Stimulated activated CD4-positive, alpha-beta T cell treated with anti-CD3 and anti-CD28 coated beads, Interleukin-1b, Interleukin-23, amount 100 ng/mL, for 1 hour (primary cell): ENCODE measurements around the gene SPOCK2.

Experiments
- DNase-seq, 2 donors: peaks; one replicate each; pipeline ENCODE4 v3.0.0-alpha.2; 2020; ENCODE audit warnings: low read depth in 2 of 2

Gene SPOCK2

DNA sequence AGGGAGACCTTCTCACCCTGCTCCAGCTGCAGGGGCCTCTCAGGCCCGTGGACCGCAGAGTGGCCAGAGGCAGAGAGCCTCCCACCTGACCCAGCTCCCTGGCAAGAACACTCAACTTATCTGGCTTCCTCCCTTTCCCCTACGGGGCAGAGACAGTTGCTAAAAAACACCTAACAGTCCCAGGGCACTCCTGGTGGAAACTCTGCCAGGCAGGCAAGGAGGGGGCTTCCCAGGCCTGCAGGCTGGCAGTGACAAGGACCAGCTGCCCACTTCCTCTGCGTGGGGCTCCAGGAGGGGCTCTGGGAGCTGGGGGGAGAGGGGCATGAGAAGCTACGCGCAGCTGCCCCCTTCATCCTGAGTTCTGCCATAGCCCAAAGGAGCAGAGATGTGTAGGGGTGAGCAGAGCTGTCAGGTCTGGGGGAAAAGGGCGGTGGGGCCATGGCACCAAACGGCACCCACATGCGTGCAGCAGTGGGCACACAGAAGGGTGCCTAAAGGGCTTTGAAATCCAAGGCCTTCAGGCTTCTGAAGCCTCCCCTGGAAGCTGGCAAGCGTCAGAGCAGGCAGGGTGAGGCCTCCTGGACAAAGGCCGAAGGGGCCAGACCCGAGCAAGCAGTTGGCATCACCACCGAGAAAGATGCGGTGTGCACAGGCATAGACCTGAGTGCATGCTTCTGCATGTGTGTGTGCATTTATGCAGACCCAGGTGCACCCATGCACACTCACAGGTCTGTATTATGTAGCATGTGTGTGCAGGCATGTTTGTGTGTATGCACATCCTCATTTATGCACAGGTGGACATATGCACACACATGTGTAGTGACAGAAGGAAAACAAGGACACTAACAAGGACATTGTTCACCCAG, 14.4 kb downstream of the SPOCK2 start:
- no peak for DNase-seq

DNA sequence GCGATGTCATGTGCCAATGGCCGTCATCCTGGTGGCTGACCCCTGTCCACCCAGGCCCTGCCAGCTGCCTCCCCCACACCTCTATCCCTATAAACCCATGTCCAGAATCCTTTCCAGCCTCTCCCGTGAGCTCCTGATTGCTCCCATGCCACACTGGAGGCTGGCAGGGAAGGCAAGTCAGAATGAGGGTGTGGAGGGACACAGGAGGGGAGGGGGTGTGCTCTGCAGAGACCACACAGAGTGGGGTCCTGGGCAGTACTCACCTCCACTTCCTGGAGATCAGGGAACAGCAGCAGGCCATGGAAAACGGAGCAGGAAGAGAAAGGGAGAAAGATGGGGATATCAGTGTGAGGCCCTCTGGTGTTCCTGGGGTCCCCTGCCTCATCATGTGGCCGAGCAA, 15.7 kb downstream of the SPOCK2 start:
- DNase-seq = no peak

DNA sequence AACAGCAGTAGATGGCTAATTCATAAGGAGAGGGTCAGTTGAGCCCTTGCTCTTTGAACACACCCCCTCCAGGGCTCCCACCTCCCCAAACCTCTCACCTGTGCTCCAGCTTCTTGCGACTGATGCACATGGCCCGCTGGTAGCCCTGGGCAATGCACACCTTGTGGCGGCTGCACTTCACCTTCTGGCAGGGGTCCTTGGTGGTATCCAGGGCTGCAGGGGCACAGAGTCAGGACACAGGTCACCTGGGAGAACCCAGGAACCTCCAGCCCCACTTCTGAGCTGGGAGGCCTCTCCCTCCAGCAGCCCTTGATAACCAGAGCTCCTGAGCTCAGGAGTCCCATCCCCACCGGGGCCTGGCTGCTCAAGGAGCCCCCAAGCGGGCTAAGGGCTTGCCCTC, 16.3 kb downstream of the SPOCK2 start:
- DNase-seq = no peak

DNA sequence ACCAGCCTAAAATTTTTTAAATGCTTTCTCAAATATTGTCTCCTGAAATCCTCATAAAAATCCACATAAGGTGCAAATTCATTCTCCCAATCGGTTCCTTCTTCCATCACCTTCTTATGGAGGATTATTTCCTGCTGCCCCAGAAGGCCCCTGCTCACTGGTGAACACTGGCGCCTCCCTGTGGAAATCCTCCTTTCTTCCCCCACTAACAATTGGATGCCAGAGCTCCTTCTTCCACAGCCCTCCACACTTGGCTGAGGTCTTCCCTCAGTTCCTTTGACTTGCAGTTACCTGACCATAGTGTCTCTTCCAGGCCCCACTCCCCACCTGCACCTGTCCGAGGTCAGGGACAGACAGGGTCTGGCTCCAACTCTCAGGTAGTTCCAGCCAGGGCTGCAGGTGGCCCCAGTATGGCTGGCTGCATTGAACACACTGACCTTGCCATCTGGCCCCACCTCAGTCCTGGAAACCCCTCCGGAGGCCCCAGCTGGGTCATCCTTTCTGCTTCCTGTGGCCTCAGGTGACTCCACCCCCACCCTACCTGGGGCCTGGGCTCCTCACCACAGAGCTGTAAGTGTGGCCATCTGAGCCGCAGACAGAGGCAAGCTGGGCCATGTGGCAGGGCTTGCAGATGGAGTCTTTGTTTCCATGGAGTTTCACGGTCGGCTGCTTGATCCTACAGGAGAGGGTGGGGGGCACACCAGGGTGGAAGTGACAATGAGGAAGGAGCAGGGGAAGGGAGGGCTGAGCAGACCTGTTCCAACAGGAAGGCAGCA, 18.4 kb downstream of the SPOCK2 start:
- DNase-seq = no peak

DNA sequence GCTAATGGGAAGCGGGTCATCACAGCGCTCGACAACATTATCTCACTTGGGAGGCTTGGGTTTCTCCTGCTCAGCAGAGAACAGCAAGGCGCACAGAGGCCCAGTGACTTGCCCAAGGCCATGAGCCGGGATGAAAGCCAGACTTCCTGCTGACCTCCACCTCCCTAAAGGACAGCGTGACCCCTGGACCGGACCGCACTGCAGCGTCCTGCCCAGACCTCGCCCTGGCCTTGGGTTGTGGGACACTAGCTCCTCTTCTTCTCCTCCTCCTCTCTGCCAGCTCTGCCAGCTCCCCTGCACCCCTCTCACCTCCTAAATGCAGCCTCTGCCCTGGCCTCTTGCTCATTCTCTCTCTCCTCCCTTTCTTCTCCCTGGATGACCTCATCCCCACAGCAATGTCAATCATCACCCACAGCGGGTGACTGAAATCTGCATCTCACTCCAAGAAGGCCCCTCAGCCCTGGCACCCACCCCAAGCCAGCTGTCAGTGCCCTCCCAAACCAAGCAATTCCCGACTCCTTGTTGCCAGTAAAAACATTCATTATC, 19.4 kb downstream of the SPOCK2 start:
- DNase-seq = no peak

DNA sequence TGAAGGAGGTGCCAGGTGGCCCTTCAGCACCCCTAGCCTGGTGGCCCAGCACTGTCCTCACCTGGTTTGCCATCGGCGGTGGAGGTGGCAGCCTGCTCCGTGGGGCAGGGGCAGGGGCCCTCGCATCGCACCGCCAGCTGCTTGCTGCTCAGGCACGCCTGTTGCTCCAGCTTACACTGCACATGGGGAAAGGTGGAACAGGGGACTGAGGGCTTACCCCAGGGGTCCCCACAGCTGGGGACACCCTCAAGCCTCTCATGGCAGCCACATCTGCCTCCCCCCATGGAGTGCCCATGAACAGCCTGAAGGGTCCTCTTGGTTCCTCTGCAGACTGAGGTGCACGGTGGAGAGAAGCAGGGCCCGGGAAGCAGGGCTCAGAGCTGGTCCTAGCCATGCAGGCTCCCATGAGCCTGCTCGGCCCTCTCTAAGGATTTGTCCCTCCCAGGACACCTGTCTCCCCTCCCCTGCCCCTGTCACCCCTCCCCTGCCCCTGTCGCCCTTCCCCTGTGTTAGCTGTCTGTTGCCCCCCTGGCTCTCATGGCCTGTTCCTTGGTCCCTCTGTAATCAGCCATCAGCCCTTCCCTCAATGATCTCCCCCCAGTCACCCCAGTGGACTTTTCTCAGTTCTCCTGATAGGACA, 20.1 kb downstream of the SPOCK2 start:
- no peak for DNase-seq

DNA sequence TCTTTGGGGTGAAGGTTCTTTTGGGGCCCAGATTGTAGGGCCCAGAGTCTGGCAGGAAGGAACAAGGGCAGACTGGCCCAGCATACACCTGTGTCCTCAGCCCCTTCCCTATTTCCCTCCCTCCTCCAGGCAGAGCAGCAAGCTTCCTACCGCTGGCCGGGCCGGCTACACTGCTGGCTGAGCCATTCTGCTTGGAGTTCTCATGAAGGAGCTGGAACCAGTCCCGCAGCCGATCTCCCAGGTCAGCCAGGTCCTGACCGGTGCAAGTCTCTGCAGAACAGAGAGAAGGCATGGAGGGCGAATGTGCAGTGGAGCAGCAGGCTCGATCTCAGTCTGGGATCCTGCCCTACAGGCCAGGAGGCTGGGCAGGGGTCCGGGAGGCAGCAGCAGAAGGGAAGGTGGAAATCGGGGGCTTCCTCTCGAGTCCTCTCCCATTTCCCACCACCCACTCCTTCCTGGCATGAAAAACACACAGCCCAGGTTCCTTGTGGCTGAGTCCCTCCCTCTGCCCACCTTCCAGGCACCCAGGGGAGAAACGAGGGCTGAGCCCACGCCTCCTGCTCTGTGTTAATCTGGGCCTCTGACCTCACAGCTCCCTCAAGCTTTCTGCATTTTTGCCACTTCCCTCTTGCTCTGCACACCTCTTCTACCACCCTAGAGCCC, 20.8 kb downstream of the SPOCK2 start:
- DNase-seq = no peak

DNA sequence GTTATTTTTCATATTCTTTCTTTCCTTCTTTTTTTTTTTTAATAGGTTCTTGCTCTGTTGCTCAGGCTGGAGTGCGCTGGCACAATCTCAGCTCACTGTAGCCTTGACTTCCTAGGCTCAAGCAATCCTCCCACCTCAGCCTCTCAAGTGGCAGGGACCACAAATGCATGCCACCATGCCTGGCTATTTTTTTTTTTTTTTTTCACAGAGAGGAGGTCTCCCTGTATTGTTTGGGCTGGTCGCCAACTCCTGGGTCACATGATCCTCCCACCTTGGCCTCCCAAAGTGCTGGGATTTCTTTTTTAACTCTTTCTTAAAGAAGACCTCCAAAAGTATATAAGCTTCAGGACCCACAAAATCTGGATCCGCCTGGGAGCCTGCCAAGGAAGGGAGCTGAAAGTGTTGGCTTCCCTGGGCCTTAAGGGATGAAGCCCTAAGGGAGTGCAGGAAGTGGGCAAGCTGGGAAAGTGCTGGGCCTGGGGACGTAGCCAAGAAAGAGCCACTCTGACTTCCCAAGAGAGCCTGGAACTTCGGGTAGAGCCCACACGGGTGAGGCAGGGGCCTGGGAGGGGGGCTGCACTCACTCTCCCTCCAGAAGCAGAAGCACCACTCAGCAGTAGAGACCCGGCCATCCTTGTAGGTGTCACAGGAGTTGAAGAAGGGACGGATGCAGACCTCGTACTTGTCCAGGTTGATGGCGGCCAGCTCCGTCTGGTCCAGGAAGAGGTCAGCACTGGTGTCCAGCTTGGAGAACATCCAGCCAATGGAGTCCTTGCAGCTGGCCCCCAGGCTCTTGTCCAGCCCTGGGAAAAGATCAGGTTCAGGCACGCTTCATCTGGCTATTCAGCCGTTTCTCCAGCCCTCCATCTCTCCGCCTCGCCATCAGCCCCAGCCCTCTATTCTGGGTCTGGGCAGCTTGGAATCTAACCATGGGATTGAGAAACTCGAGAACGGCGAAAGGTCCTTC, 21.8 kb downstream of the SPOCK2 start:
- DNase-seq = no peak

DNA sequence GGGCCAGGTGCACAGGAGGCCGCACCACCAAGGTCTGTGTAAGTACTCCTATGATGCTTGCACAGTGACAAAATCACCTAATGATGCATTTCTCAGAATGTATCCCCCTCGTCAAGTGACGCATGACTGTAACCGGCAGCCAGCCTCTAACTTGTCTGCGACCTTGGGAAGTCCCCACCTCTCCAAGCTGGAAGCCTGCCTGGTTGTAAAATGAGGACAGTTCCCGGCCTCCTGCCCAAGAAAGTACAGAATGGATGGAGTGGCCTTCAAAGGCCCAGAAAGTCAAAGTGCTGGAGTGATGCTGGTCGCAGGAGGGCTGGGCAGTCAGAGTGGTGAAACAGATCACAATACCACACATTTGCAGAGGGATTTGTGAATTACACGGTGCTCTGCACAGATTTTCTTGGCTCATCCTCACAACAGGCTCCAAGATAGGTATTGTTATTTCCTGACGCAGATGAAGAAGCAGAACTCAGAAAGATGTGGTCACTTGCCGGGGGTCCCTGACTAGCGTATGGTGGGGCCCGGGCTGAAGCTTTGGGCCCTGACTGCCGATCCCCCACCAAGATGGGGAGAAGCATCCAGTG, 22.8 kb downstream of the SPOCK2 start:
- DNase-seq = no peak

DNA sequence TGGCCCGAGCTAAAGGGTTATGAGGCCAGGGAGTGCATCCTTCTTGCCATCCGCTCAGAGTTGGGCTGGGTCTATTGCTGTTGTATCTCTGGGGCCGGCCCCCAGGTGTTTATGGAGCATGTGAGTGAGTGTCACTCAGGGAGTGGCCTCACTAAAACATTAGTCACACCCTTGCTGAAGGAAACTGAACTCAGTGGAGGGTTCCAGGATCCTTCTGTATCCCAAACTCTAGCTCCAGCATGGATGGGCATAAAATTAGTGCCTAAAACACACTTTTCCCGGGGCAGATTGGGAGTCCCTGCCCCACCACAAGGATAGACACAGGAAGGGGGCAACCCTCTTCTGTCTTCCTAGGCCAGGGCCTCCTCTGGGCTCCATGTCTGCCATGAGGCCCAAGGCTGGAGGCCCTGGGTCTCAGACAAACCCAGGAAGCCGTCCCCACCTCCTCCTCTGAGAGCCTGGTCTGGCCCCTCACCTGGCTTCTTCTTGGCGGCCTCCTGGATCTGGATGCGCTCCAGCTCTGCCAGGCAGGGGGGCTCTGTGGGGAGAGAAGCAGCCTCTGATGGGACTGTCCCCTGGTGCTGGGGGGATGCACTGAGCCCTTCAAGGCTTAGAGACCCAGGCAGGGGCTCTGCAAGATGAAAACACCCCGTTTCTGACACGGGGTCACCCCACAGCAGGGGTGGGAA, 24.5 kb downstream of the SPOCK2 start:
- DNase-seq = no peak

DNA sequence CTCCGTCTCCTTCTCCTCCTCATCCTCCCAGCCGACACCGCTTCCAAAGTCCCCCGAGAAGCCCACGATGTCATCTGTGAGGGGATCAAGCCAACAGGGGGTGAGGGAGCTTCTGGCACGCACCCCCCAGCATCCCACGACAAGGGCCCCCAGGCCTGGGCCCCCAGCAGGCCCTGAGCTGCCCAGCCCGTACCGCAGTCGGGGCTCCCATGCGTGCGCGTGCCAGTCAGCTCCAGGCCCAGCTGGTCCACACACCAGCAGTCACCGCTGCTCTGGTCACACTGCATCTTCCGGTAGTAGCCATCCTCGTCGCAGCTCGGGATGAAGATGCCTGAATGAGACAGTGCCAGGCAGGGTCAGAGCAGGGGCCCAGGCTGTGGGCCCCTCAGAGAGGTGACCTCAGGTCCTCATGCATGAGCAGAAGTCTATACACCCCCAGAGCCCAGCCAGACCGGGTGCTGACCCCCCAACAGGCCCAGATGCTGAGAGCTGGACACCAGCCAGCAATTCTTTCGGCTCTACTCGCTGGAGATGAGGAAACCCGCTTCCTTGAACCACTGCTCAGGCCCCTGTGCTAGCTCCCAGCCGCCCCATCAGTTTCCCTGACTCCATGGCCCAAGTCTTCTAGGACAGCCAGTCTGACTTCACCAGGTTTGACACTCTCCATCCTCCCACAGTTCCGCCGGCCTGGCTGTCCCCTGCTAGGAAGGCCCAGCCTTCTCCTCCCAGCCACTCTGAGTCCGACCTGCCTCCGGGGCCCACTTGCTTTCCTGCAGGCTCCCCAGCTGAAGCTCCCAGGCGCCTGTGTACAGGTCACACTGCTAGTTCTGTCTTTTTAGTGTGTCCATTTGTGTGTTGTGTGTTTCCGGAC, 25.3 kb downstream of the SPOCK2 start:
- no peak for DNase-seq

DNA sequence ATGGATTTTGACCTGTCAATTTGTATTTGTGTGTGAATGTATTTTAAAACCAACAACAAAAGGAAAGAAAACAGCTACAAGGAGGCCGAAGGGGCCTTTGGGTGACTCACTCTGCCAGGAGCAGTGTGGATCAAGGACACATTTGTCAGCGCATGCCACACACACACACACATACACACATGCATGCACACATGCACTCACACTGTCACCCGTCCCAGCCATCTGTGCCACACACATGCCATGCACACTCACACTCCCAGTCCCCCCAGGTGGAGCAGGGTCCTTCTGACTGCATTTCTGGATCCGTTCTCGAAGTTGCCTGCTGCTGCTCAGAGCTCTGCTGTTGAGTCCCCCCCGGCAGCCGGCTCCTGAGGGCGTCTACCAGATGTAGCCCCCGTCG, 26.0 kb downstream of the SPOCK2 start:
- no peak for DNase-seq

DNA sequence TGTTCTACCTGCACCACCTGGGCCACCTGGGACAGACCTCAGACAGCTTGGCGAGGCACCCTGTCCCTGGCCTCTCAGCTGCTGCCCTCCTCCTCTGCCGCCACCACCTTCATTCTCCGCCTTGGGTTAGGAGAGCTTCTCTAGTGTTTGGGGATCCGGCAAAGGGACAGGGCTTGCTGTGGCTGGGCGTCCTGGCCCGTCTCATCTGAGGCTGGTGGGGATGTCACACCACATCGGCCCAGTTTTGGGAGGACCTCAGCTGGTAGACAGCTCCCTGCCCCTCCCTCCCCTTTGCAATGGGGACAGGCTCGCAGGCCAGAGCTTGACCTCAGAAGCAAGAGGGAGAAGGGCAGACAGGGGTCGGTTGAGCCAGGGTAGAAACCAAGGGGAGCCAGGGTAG, 26.4 kb downstream of the SPOCK2 start:
- no peak for DNase-seq

DNA sequence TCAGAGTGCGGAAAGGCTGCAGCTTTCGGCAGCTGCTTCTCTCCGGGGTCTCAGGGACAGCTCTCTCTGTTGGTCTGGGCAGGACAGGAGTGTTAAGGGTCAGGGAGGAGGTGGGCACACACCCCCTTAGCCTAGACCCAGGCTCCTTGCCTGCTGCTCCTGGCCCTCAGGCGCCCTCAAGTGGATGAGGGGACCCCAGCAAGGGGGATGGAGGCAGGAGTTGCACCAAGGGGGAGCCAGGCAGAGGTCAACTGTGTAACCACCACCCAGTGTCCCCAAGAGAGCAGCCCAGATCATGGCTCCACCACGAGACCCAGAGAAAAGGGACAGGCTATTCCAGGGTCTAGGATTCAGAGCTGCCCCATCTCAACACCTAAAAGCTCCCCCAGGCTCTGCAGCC, 26.9 kb downstream of the SPOCK2 start:
- no peak for DNase-seq

DNA sequence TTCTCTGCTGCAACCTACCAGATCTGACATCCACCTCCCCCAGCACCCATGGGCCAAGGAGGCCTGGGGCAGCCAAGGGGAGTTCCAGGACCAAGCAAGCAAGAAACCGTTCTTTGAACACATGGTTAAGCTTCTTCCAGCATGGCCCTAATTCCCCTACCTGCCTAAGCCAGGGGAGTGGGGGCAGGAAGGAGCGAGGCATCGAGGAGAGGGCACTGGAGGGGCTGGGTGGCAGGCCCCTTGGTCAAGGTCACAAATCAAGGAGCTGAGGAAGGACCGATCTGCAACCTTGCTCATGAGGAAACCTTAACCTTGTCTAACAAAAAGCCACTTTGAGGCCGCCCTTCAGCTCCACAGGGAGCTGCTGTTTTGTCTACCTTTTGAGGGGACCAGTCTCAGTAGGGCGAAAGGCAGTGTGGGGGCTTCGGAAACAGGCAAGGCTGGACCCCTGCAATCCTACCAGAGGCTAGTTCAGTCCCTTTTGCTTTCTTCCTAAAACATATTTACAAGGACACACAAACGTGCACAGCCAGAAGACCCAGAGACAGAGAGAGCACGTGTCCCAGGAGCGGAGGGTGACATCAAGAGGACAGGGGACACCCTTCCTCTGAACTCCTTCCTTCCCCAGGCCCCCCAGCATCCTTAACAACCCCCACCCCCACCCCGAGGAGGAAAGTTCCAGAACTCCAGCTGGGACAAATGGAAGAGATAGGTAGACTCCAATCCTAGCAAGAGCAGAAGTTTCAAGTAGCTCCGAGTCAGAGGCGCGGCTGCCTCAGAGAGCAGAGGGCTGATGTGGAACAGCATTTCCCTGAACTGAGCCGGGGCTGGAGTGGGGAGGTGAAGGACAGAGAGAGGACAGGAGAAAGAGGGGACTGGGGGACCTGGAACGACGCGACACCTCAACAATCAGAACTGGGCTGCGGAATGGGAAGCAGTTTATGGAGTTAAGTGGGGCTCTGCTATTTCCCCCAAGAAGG, 28.2 kb downstream of the SPOCK2 start:
- DNase-seq = no peak

DNA sequence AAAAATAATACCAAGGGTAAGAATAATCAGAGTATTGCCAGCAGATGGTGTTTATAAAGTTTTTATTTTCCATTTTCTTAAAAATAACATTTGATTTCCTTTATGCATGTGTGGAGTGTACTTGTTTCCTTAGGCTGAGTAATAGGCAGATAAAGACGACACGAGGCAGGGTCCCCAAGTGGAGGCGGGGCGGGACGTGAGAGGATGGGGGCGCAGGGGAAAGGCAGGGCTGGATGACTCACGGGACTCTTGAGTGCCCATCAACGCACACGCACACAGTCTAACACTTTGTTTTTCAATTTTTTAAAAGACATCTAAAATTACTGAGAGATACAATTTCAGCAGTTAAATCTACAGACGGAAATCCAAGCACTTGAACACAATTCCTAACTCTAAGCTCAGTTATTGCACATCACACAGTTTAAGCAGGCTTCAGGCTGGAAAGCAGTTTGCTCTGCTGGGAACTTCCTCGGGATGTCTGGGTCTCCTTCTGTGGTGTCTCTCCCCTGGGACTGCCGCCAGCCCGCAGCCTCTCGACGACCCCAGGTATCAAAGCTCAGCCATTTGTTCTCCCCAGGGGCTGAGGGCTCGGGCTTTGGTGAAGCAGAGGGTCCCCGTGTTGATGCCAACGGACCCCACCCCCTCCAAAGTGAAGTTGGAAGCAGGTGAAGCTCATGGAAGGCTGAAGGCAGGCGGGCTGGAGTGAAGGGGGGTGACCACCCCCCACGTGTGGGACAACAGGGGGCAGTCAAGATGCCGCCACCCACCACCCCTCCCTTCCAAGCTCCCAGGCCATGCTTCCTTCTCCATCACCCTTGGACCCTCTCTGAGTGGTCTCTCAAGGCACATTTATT, 29.1 kb downstream of the SPOCK2 start:
- no peak for DNase-seq
